H1 (cell line): ENCODE measurements around the gene MACROD1. TPM values are rescaled to one million over a fixed set of nuclear protein-coding genes. Genes with fewer than 3 reads are reported as not detected.

Source experiments
- ATF2 ChIP-seq: IDR thresholded peaks from 2 replicates; pipeline ENCODE4 v1.6.1; 2012; ENCODE audit warnings: low read length, inconsistent platforms
- ATF3 ChIP-seq: IDR thresholded peaks from 2 replicates; pipeline ENCODE4 v1.6.1; 2011; ENCODE audit warnings: low read depth, mild to moderate bottlenecking, low read length; ENCODE audit not compliant: insufficient read depth
- POU5F1 ChIP-seq: IDR thresholded peaks from 2 replicates; pipeline ENCODE4 v1.6.1; 2011; ENCODE audit warnings: low read depth, mild to moderate bottlenecking, low read length, moderate library complexity
- RFX5 ChIP-seq: IDR thresholded peaks from 2 replicates; pipeline ENCODE4 v1.6.1; 2011; ENCODE audit warnings: low read depth, low read length, improper control_type of control experiment, borderline replicate concordance
- SP1 ChIP-seq: IDR thresholded peaks from 2 replicates; pipeline ENCODE4 v1.6.1; 2011; ENCODE audit warnings: low read depth, low read length
- SP2 ChIP-seq: IDR thresholded peaks from 2 replicates; pipeline ENCODE4 v1.6.1; 2012; ENCODE audit warnings: mild to moderate bottlenecking, low read length, inconsistent platforms
- TCF12 ChIP-seq: IDR thresholded peaks from 2 replicates; pipeline ENCODE4 v1.6.1; 2011; ENCODE audit warnings: low read depth, mild to moderate bottlenecking, low read length
- USF2 ChIP-seq: IDR thresholded peaks from 2 replicates; pipeline ENCODE4 v1.6.1; 2011; ENCODE audit warnings: low read length, improper control_type of control experiment
- polyA plus RNA-seq, 7 experiments: library from polyadenylated mRNA; depleted of rRNA in 3 of 7; stranded (reverse) in 5 of 7; unstranded in 2 of 7; fragments of >200 nt in 5 of 7; fragments of 200-250 nt in 2 of 7; gene quantifications; 1 replicate in 5 of 7; 2 replicates in 1 of 7; 4 replicates in 1 of 7; pipeline versions ENCODE4 v1.2.1 to v1.2.3, GENCODE V29; 2011 to 2013; ENCODE audit warnings: missing spikeins in 2 of 7, mixed read lengths in 2 of 7
- small RNA-seq: library from polyadenylated mRNA; stranded (forward); fragments of <200 nt; extraction: miRNeasy Mini kit (QIAGEN cat#:217004); gene quantifications from one replicate; pipeline ENCODE3, GENCODE V24; 2013; ENCODE audit not compliant: insufficient read depth
- total RNA-seq: library from RNA; stranded (reverse); fragmentation: NEBNext Ultra II Directional; extraction: Animal tissue kit (Norgen Biotek cat#: 25700); gene quantifications from 2 replicates; pipeline ENCODE4 v1.2.1, GENCODE V29; 2021

The MACROD1 gene
- total and polyA plus RNA-seq, 2 of the 8 experiments (the other 6 are each of a cell fraction or from before 2014, with no cell fraction given): 19.5 to 34.1 TPM

- TF ChIP-seq USF2 (no peak), TCF12 (no peak), SP1 (no peak), RFX5 (no peak), ATF3 (no peak), ATF2 (no peak), SP2 (no peak), POU5F1 (no peak)
Measured at GRCh38 chr11:63951779-63952536, 214.0 kb downstream of the MACROD1 start (continued).

Small RNA genes within 50 kb of the gene (small RNA-seq; reads per million reads assigned to genes)
- not detected for gene RNU6-45P

Other genes with a start within 250 kb of the MACROD1 start
- gene RCOR2, start 248.9 kb downstream of the MACROD1 start, total RNA-seq: 78.0 and 80.1 TPM in 2 replicates
- 54.6 and 75.9 TPM in 2 replicates for gene RCOR2, start 248.9 kb downstream of the MACROD1 start, polyA plus RNA-seq (2011; rRNA removed)
- gene NAA40, start 227.1 kb downstream of the MACROD1 start, total RNA-seq: 31.1 and 34.1 TPM in 2 replicates
- 20.0 and 23.7 TPM in 2 replicates for gene NAA40, start 227.1 kb downstream of the MACROD1 start, polyA plus RNA-seq (2011; rRNA removed)
- 365 and 413 TPM in 2 replicates for gene COX8A, start 191.5 kb downstream of the MACROD1 start, total RNA-seq
- gene COX8A, start 191.5 kb downstream of the MACROD1 start, polyA plus RNA-seq (2011; rRNA removed): 1,720 and 2,058 TPM in 2 replicates
- 110 and 112 TPM in 2 replicates for gene OTUB1, start 179.7 kb downstream of the MACROD1 start, total RNA-seq
- gene OTUB1, start 179.7 kb downstream of the MACROD1 start, polyA plus RNA-seq (2011; rRNA removed): 274 and 348 TPM in 2 replicates
- gene FLRT1, start 130.2 kb downstream of the MACROD1 start, total RNA-seq: 0.28 and 0.42 TPM in 2 replicates
- gene FLRT1, start 130.2 kb downstream of the MACROD1 start, polyA plus RNA-seq (2011; rRNA removed): 0.14 and 0.20 TPM in 2 replicates
- gene STIP1, start 20.1 kb upstream of the MACROD1 start, total RNA-seq: 316 and 329 TPM in 2 replicates
- 140 and 151 TPM in 2 replicates for gene STIP1, start 20.1 kb upstream of the MACROD1 start, polyA plus RNA-seq (2011; rRNA removed)
- 1.4 and 2.7 TPM in 2 replicates for gene FERMT3, start 40.6 kb upstream of the MACROD1 start, total RNA-seq
- 3.7 and 5.9 TPM in 2 replicates for gene FERMT3, start 40.6 kb upstream of the MACROD1 start, polyA plus RNA-seq (2011; rRNA removed)
- gene TRPT1, start 60.1 kb upstream of the MACROD1 start, total RNA-seq: 34.5 and 39.7 TPM in 2 replicates
- 74.6 and 102 TPM in 2 replicates for gene TRPT1, start 60.1 kb upstream of the MACROD1 start, polyA plus RNA-seq (2011; rRNA removed)
- 43.4 and 51.5 TPM in 2 replicates for gene NUDT22, start 60.2 kb upstream of the MACROD1 start, total RNA-seq
- gene NUDT22, start 60.2 kb upstream of the MACROD1 start, polyA plus RNA-seq (2011; rRNA removed): 69.0 and 97.1 TPM in 2 replicates
- gene DNAJC4, start 64.4 kb upstream of the MACROD1 start, total RNA-seq: 14.6 and 17.8 TPM in 2 replicates
- 31.0 and 34.0 TPM in 2 replicates for gene DNAJC4, start 64.4 kb upstream of the MACROD1 start, polyA plus RNA-seq (2011; rRNA removed)
- 46.1 and 49.6 TPM in 2 replicates for gene VEGFB, start 68.5 kb upstream of the MACROD1 start, total RNA-seq
- 9.3 and 11.4 TPM in 2 replicates for gene VEGFB, start 68.5 kb upstream of the MACROD1 start, polyA plus RNA-seq (2011; rRNA removed)
- gene FKBP2, start 75.0 kb upstream of the MACROD1 start, total RNA-seq: 41.7 and 43.2 TPM in 2 replicates
- gene FKBP2, start 75.0 kb upstream of the MACROD1 start, polyA plus RNA-seq (2011; rRNA removed): 52.5 and 67.3 TPM in 2 replicates
- 418 and 419 TPM in 2 replicates for gene PPP1R14B, start 80.8 kb upstream of the MACROD1 start, total RNA-seq
- 265 and 351 TPM in 2 replicates for gene PPP1R14B, start 80.8 kb upstream of the MACROD1 start, polyA plus RNA-seq (2011; rRNA removed)
- 104 TPM in 2 replicates for gene PLCB3, start 85.4 kb upstream of the MACROD1 start, total RNA-seq
- gene PLCB3, start 85.4 kb upstream of the MACROD1 start, polyA plus RNA-seq (2011; rRNA removed): 47.2 and 70.6 TPM in 2 replicates
- 23.1 and 25.3 TPM in 2 replicates for gene BAD, start 118.6 kb upstream of the MACROD1 start, total RNA-seq
- gene BAD, start 118.6 kb upstream of the MACROD1 start, polyA plus RNA-seq (2011; rRNA removed): 33.7 and 38.4 TPM in 2 replicates
- 36.8 and 37.8 TPM in 2 replicates for gene GPR137, start 119.7 kb upstream of the MACROD1 start, total RNA-seq
- gene GPR137, start 119.7 kb upstream of the MACROD1 start, polyA plus RNA-seq (2011; rRNA removed): 36.2 and 55.5 TPM in 2 replicates
- 0.19 TPM in 1 of 2 replicates, not detected in the other for gene KCNK4, start 125.2 kb upstream of the MACROD1 start, total RNA-seq
- not detected in 2 replicates for gene KCNK4, start 125.2 kb upstream of the MACROD1 start, polyA plus RNA-seq (2011; rRNA removed)
- not detected in 2 replicates for gene CATSPERZ, start 134.2 kb upstream of the MACROD1 start, total RNA-seq
- 0.77 and 1.1 TPM in 2 replicates for gene CATSPERZ, start 134.2 kb upstream of the MACROD1 start, polyA plus RNA-seq (2011; rRNA removed)
- gene ESRRA, start 139.4 kb upstream of the MACROD1 start, total RNA-seq: 36.1 and 37.0 TPM in 2 replicates
- gene ESRRA, start 139.4 kb upstream of the MACROD1 start, polyA plus RNA-seq (2011; rRNA removed): 18.2 and 20.9 TPM in 2 replicates
- 300 and 326 TPM in 2 replicates for gene TRMT112, start 151.4 kb upstream of the MACROD1 start, total RNA-seq
- 650 and 707 TPM in 2 replicates for gene TRMT112, start 151.4 kb upstream of the MACROD1 start, polyA plus RNA-seq (2011; rRNA removed)
- gene PRDX5, start 152.0 kb upstream of the MACROD1 start, total RNA-seq: 201 and 225 TPM in 2 replicates
- 582 and 631 TPM in 2 replicates for gene PRDX5, start 152.0 kb upstream of the MACROD1 start, polyA plus RNA-seq (2011; rRNA removed)
- 11.2 and 12.5 TPM in 2 replicates for gene CCDC88B, start 174.1 kb upstream of the MACROD1 start, total RNA-seq
- 5.9 and 7.9 TPM in 2 replicates for gene CCDC88B, start 174.1 kb upstream of the MACROD1 start, polyA plus RNA-seq (2011; rRNA removed)
- 12.6 and 13.2 TPM in 2 replicates for gene RPS6KA4, start 193.0 kb upstream of the MACROD1 start, total RNA-seq
- 8.2 and 12.1 TPM in 2 replicates for gene RPS6KA4, start 193.0 kb upstream of the MACROD1 start, polyA plus RNA-seq (2011; rRNA removed)